Right lobe of liver (tissue), 6 donors: ENCODE measurements around the gene IGSF21. TPM values are rescaled to one million over a fixed set of nuclear protein-coding genes. Genes with fewer than 3 reads are reported as not detected.

Experiments used
- ATAC-seq, 4 donors: fragments of 200-7000 bp; cut with Tn5 transposase; one replicate each; pipeline ENCODE4 v1.9.1; 2020; ENCODE audit warnings: mild to moderate bottlenecking in 4 of 4, moderate library complexity in 4 of 4
- DNase-seq, 3 donors: peaks; one replicate each; pipeline ENCODE4 v3.0.0-alpha.2; 2020
- H3K27ac ChIP-seq, 3 donors: fragments of 200-600 bp; one replicate each; pipeline ENCODE4 v1.8.0; 2022
- H3K27me3 ChIP-seq, 2 donors: fragments of 200-600 bp; one replicate each; pipeline ENCODE4 v1.8.0; 2022
- H3K36me3 ChIP-seq, 4 donors: fragments of 200-600 bp; sonication (generic) in 1 of 4; one replicate each; pipeline versions ENCODE4 v1.5.1 to v1.8.0; 2017 to 2022; ENCODE audit warnings: control low read depth in 1 of 4
- H3K4me1 ChIP-seq, 4 donors: fragments of 200-600 bp; sonication (generic) in 1 of 4; one replicate each; pipeline versions ENCODE4 v1.5.1 to v1.8.0; 2017 to 2022; ENCODE audit warnings: control low read depth in 1 of 4
- H3K4me3 ChIP-seq, 3 donors: fragments of 200-600 bp; one replicate each; pipeline ENCODE4 v1.8.0; 2022
- H3K9me3 ChIP-seq, 4 donors: fragments of 200-600 bp; sonication (generic) in 1 of 4; one replicate each; pipeline versions ENCODE4 v1.5.1 to v1.8.0; 2017 to 2022; ENCODE audit warnings: control low read depth in 1 of 4
- CTCF ChIP-seq, 4 donors: fragments of 200-600 bp in 3 of 4; fragments of 450-650 bp in 1 of 4; IDR thresholded peaks; one replicate each; pipeline versions ENCODE4 v1.5.1 to v1.8.0; 2016 to 2022; ENCODE audit warnings: antibody characterized with exemption in 4 of 4, mild to moderate bottlenecking in 2 of 4
- POLR2A ChIP-seq: fragments of 450-650 bp; IDR thresholded peaks from one replicate; pipeline ENCODE4 v1.6.1; 2017; ENCODE audit warnings: antibody characterized with exemption, mild to moderate bottlenecking
- WGBS: methylation state at CpG from one replicate; pipeline ENCODE4 v1.1.6; 2018; ENCODE audit warnings: low coverage, low lambda C conversion rate; ENCODE audit not compliant: insufficient coverage; ENCODE audit errors: missing lambda C conversion rate; 5-methylcytosine and 5-hydroxymethylcytosine counted together
- intact Hi-C, 2 donors: fragments of 100-400 bp; cut with DNase I; formaldehyde crosslinking; loops; one replicate each; pipeline versions ENCODE4 v1.11.2 to v1.14.1; 2022
- total RNA-seq, 6 experiments: library from RNA; depleted of rRNA in 2 of 6; stranded (reverse); fragments of >200 nt in 2 of 6; fragmentation: NEBNext Ultra II Directional in 3 of 6; extraction: Animal tissue kit (Norgen Biotek cat#: 25700) in 3 of 6; gene quantifications; one replicate each; pipeline versions ENCODE4 v1.1.0 to v1.2.4, GENCODE V29; 2016 to 2023
- donor health status: DM: no; HTN: yes; CAD: no.
- donor health status: DM: no; HTN: no; CAD: no.
- donor health status: DM: no; HTN: no; CAD: no.
- donor health status: DM: no; HTN: yes; CAD: no.
- donor health status: DM: no; HTN: yes; CAD: no.

The IGSF21 gene
- total RNA-seq, 6 experiments from 2014 or later, result 0.34 to 2.0 (median 0.71) TPM

DNA sequence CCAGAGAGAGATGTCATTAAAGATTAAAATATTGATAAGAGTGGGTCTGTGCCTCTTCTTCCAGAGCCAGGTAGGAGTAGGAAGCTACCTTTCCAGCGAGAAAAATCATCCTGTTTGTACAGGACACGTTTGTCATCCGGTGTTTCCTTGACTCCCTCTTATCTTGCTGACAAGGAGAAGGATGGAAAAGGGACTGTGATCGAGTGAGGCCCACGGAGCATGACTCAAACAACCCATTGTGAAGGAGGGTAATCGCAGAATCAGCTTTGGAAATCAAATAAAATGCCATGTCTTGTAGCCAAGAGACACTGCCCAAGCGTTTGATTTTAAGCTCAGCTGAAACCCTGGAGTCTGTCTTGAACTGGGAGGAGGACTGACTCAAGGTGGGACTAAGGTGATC, 97.7 kb downstream of the IGSF21 start:
- Histone ChIP-seq H3K4me3 (no peak overlapping the region), H3K36me3 (no peaks in the 10 kb centered on the region), H3K27ac (no peak overlapping the region), H3K9me3 (no peaks in the 10 kb centered on the region), H3K4me1 (no peaks in the 10 kb centered on the region), H3K27me3 (no peaks in the 10 kb centered on the region)
- TF ChIP-seq CTCF (IDR thresholded peaks at IDR 0.05) (no peak), POLR2A (no peak)
- no peak for DNase-seq
- intact Hi-C loops, result no loop called here
- WGBS, result 14% methylated on average over 7 of the region's 7 CpGs
- no peak for ATAC-seq

GRCh38 chr1:18211764-18212163, 104.2 kb downstream of the IGSF21 start:
- WGBS, result 60% methylated on average over 7 of the region's 8 CpGs
- intact Hi-C loops, result no loop called here
- Histone ChIP-seq H3K4me3 (no peak overlapping the region), H3K27ac (no peak overlapping the region), H3K9me3 (no peaks in the 10 kb centered on the region), H3K36me3 (no peaks in the 10 kb centered on the region), H3K4me1 (no peaks in the 10 kb centered on the region), H3K27me3 (no peaks in the 10 kb centered on the region)
- ATAC-seq, result no peak
- no peak for DNase-seq
- TF ChIP-seq CTCF (IDR thresholded peaks at IDR 0.05) (no peak), POLR2A (no peak)

GRCh38 chr1:18217398-18218043, 109.9 kb downstream of the IGSF21 start:
- peak; percentile 40 to 75 (median 50) for ATAC-seq

GRCh38 chr1:18229625-18230024, 122.0 kb downstream of the IGSF21 start:
- TF ChIP-seq POLR2A, result no peak
- TF ChIP-seq CTCF (IDR thresholded peaks at IDR 0.05), result no peak
- H3K27me3 ChIP-seq, result no peaks in the 10 kb centered on the region
- H3K4me3 ChIP-seq, result no peak overlapping the region
- no peak overlapping the region for H3K27ac ChIP-seq
- DNase-seq (no peak), ATAC-seq (no peak)
- 60% methylated on average over 1 of the region's 1 CpG for WGBS
- no peaks in the 10 kb centered on the region for H3K9me3 ChIP-seq
- no peaks in the 10 kb centered on the region for H3K4me1 ChIP-seq
- intact Hi-C loops, result no loop called here
- no peaks in the 10 kb centered on the region for H3K36me3 ChIP-seq

More at GRCh38 chr1:18217398-18218043, 109.9 kb downstream of the IGSF21 start:
- Histone ChIP-seq H3K27me3 (no peaks in the 10 kb centered on the region), H3K4me1 (no peaks in the 10 kb centered on the region), H3K4me3 (no peak overlapping the region), H3K27ac (no peak overlapping the region), H3K36me3 (no peaks in the 10 kb centered on the region), H3K9me3 (no peaks in the 10 kb centered on the region)
- peak in 1 of 3 donors; percentile 24 for DNase-seq
- 33% methylated on average over 4 of the region's 4 CpGs for WGBS
- TF ChIP-seq CTCF (IDR thresholded peaks at IDR 0.05), result peak; percentile 35 to 57 (median 39)
- TF ChIP-seq POLR2A, result no peak
- intact Hi-C loops, result no loop called here

DNA sequence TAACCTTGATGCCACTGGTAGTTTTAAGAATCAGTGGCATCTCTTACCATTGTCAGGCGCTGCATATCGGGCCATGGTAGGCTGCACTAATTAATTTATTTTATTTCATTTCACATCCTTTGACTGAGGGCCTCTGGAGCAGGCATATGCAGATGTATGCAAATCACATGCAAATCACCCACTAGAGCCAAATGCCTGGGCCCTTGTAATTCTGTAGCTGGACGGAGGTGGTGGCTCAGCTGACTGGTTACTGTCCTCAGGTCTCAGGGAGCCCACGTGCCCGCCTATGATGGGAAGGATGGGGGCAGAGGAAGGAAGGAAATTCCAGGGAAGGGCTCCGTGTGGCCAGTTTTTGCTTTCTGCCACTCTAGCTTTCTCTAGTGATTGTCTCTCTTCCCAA, 122.7 kb downstream of the IGSF21 start:
- no peak for DNase-seq
- 38% methylated on average over 6 of the region's 6 CpGs for WGBS

More for the DNA sequence above, 122.7 kb downstream of the IGSF21 start:
- no peak for ATAC-seq
- Histone ChIP-seq H3K27me3 (no peaks in the 10 kb centered on the region), H3K9me3 (no peaks in the 10 kb centered on the region), H3K27ac (no peak overlapping the region), H3K4me1 (no peaks in the 10 kb centered on the region), H3K36me3 (no peaks in the 10 kb centered on the region), H3K4me3 (no peak overlapping the region)
- TF ChIP-seq CTCF (IDR thresholded peaks at IDR 0.05), result no peak
- TF ChIP-seq POLR2A, result no peak
- intact Hi-C loops, result no loop called here
